Upper lobe of left lung (tissue), 4 donors: ENCODE results near the gene RAPH1.

Source experiments
- EP300 ChIP-seq, 4 donors: sonication (generic); formaldehyde crosslinking; IDR thresholded peaks; one replicate each; pipeline ENCODE4 v1.5.1; 2017; ENCODE audit warnings: antibody characterized with exemption in 4 of 4, control low read depth in 2 of 4
- POLR2A ChIP-seq, 4 donors: fragments of 450-650 bp; IDR thresholded peaks; one replicate each; pipeline ENCODE4 v1.5.1; 2016 to 2017; ENCODE audit warnings: antibody characterized with exemption in 4 of 4, mild to moderate bottlenecking in 2 of 4
- POLR2AphosphoS5 ChIP-seq, 2 donors: sonication (generic); formaldehyde crosslinking; IDR thresholded peaks; one replicate each; pipeline ENCODE4 v1.5.1; 2017; ENCODE audit warnings: antibody characterized with exemption in 2 of 2
- TF ChIP-seq, protein P1 (sequence below), 6 experiments: fragments of 450-650 bp in 4 of 6; fragments of 200-600 bp in 2 of 6; sonication (generic) in 2 of 6; IDR thresholded peaks; one replicate each; pipeline ENCODE4 v1.5.1; 2016 to 2019; ENCODE audit warnings: antibody characterized with exemption in 6 of 6

DNA sequence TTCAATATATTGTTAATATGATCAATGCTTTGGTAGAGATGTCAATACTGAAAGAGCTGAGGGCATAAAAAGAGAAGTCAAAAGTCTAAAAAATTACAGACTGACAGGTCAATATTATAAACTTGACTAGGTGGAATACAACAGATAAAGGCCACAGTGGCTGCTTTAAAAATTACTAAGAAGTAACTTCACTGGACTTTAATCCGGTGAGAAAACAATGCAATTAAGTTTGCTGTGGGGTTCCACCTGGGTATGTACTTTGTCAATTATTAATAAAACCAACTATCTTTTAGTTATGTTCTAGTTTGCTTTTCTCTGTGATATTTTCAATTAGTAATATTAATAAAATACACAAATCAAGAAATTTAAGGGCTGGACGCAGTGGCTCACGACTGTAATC lies 44.7 kb downstream of the RAPH1 start:
- TF ChIP-seq POLR2A (IDR thresholded peaks at IDR 0.05) (no peak), POLR2AphosphoS5 (IDR thresholded peaks at IDR 0.05) (no peak), EP300 (IDR thresholded peaks at IDR 0.05) (no peak)
- TF ChIP-seq, protein P1, sequence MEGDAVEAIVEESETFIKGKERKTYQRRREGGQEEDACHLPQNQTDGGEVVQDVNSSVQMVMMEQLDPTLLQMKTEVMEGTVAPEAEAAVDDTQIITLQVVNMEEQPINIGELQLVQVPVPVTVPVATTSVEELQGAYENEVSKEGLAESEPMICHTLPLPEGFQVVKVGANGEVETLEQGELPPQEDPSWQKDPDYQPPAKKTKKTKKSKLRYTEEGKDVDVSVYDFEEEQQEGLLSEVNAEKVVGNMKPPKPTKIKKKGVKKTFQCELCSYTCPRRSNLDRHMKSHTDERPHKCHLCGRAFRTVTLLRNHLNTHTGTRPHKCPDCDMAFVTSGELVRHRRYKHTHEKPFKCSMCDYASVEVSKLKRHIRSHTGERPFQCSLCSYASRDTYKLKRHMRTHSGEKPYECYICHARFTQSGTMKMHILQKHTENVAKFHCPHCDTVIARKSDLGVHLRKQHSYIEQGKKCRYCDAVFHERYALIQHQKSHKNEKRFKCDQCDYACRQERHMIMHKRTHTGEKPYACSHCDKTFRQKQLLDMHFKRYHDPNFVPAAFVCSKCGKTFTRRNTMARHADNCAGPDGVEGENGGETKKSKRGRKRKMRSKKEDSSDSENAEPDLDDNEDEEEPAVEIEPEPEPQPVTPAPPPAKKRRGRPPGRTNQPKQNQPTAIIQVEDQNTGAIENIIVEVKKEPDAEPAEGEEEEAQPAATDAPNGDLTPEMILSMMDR (IDR thresholded peaks at IDR 0.05), result no peak
